ENCODE measurements around the gene PSMD12. TPM values are rescaled to one million over a fixed set of nuclear protein-coding genes. Genes with fewer than 3 reads are reported as not detected.

The PSMD12 gene
- total RNA-seq, 4 donors from 2014 or later = 17.0 to 18.3 (median 18.1) TPM

DNA sequence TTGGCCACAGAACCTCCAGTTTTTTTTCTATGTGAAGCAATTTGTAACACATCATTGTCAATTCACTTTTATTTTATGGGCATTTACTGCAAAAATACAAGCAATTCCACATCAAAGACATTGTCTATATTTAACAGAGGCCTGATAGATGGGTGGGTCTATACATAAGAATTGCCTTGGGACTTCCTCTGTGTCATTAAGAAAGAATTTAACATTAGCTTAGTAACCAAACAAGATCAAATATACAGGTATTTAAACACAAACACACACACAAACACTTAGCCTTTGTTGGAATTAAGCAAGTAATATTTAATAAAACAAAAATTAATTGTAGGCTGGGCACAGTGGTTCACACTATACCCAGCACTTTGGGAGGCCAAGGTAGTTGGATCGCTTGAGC is 6.4 kb upstream of the PSMD12 start:
- TF ChIP-seq, protein P1, sequence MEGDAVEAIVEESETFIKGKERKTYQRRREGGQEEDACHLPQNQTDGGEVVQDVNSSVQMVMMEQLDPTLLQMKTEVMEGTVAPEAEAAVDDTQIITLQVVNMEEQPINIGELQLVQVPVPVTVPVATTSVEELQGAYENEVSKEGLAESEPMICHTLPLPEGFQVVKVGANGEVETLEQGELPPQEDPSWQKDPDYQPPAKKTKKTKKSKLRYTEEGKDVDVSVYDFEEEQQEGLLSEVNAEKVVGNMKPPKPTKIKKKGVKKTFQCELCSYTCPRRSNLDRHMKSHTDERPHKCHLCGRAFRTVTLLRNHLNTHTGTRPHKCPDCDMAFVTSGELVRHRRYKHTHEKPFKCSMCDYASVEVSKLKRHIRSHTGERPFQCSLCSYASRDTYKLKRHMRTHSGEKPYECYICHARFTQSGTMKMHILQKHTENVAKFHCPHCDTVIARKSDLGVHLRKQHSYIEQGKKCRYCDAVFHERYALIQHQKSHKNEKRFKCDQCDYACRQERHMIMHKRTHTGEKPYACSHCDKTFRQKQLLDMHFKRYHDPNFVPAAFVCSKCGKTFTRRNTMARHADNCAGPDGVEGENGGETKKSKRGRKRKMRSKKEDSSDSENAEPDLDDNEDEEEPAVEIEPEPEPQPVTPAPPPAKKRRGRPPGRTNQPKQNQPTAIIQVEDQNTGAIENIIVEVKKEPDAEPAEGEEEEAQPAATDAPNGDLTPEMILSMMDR (IDR thresholded peaks at IDR 0.05) = no peak
- TF ChIP-seq POLR2A (IDR thresholded peaks at IDR 0.05) = no peak
- DNase-seq (ENCODE audit: low spot score in 2 of 2) = no peak
- 70 to 92% methylated on average over 1 of the region's 1 CpG for WGBS, 2 donors
- intact Hi-C loops (cut with DNase I; ENCODE audit: low total_unique reads) = loop anchor here (10.0 kb wide), 1 partner anchor 658 kb away; no protein-coding TSS in a partner anchor
- H3K4me3 ChIP-seq (ENCODE audit: low read depth, poor library complexity, severe bottlenecking) = no peak overlapping the region

DNA sequence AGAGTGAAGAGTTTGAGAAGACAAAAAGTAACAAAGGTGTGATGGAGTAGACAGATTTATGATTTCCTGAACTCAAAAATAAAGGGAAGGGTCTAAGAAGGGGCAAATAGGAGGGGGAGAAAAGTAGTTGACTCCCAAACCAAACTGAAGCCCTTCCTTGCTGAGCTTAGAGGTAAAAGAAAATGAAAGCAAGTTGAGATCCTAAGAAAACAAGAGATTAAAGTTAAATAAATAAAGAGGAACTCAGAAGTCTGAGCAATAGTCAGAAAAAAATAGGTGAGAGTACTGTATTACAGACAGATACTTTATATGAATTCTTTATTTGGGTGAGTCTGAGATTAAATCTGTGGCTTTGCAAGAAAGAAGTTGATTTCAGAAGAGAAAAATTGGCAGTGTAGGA is 3.3 kb upstream of the PSMD12 start:
- H3K4me3 ChIP-seq (ENCODE audit: low read depth, poor library complexity, severe bottlenecking) = no peak overlapping the region
- DNase-seq (ENCODE audit: low spot score in 2 of 2) = no peak
- TF ChIP-seq POLR2A (IDR thresholded peaks at IDR 0.05) = no peak
- TF ChIP-seq, protein P1 (IDR thresholded peaks at IDR 0.05) = no peak
- intact Hi-C loops (cut with DNase I; ENCODE audit: low total_unique reads) = loop anchor here (10.0 kb wide), 1 partner anchor 655 kb away; no protein-coding TSS in a partner anchor

DNA sequence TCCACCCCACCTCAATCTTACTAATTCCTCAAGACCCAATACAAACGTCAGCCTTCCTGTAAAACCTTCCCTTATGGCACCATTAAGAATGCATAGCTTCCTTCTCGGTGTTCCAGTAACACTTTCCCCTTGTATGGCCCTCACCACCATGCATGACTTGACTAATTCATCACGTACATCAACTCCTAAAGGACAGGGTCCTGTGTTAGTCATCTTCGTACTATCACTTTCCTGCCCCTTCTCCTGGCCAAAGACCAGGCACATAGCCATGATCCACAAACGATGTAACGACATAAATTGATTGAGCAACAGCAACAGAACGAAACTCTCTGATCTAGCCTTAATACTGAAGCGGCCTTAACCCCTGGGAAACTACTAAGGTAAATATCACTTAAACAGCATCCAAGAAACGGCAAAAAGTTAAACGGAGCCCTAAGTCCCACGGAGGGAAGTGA is 612 bp downstream of the PSMD12 start:
- TF ChIP-seq POLR2A (IDR thresholded peaks at IDR 0.05) = no peak
- TF ChIP-seq, protein P1 (IDR thresholded peaks at IDR 0.05) = no peak
- no peak for DNase-seq (ENCODE audit: low spot score in 2 of 2)
- 1% methylated on average over 11 of the region's 11 CpGs for WGBS, 2 donors
- intact Hi-C loops (cut with DNase I; ENCODE audit: low total_unique reads) = no loop called here
- peak overlapping the region; percentile 87 for H3K4me3 ChIP-seq (ENCODE audit: low read depth, poor library complexity, severe bottlenecking)

- no peak for DNase-seq (ENCODE audit: low spot score in 2 of 2)
- peak overlapping the region; percentile 87 for H3K4me3 ChIP-seq (ENCODE audit: low read depth, poor library complexity, severe bottlenecking)
- TF ChIP-seq, protein P1 (IDR thresholded peaks at IDR 0.05) = no peak
- no peak for TF ChIP-seq POLR2A (IDR thresholded peaks at IDR 0.05)
- 45% methylated on average over 26 of the region's 26 CpGs for WGBS, 2 donors
- intact Hi-C loops (cut with DNase I; ENCODE audit: low total_unique reads) = no loop called here
Measured at GRCh38 chr17:67364847-67365737, 1.3 kb downstream of the PSMD12 start.

DNA sequence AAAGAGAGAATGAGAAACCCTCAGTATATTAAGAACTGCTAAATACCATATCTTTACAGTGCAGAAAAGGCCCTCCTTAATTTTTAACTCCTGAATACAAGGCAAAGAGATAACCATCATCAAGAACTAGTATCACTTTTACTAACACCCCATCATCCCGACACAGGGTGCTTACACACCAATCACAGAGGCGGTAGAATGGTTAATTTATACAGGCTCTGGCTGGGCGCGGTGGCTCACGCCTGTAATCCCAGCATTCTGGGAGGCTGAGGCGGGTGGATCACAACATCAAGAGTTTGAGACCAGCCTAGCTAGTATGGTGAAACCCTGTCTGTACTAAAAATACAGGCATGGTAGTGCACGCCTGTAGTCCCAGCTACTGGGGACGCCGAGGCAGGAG is 4.2 kb downstream of the PSMD12 start:
- intact Hi-C loops (cut with DNase I; ENCODE audit: low total_unique reads) = no loop called here
- WGBS, 2 donors = 86 to 91% methylated on average over 9 of the region's 9 CpGs

More for the DNA sequence above, 4.2 kb downstream of the PSMD12 start:
- TF ChIP-seq, protein P1 (IDR thresholded peaks at IDR 0.05) = no peak
- no peak for TF ChIP-seq POLR2A (IDR thresholded peaks at IDR 0.05)
- H3K4me3 ChIP-seq (ENCODE audit: low read depth, poor library complexity, severe bottlenecking) = no peak overlapping the region
- no peak for DNase-seq (ENCODE audit: low spot score in 2 of 2)

All from lower leg skin (tissue), 4 donors.